22Rv1 (cell line): ENCODE results near the gene SQOR.

Experiments used
- CTCF ChIP-seq: fragments of 450-650 bp; IDR thresholded peaks from 2 replicates; pipeline ENCODE4 v1.5.1; 2017; ENCODE audit warnings: mild to moderate bottlenecking
- ZFX ChIP-seq: fragments of 450-650 bp; IDR thresholded peaks from 2 replicates; pipeline ENCODE4 v1.6.1; 2017; ENCODE audit warnings: antibody characterized with exemption, borderline replicate concordance

GRCh38 chr15:45734260-45734711 is 99.5 kb downstream of the SQOR start:
- TF ChIP-seq CTCF: no peak
- no peak for TF ChIP-seq ZFX
